Measurements from ENCODE around the gene PARVA.

The PARVA gene

DNA sequence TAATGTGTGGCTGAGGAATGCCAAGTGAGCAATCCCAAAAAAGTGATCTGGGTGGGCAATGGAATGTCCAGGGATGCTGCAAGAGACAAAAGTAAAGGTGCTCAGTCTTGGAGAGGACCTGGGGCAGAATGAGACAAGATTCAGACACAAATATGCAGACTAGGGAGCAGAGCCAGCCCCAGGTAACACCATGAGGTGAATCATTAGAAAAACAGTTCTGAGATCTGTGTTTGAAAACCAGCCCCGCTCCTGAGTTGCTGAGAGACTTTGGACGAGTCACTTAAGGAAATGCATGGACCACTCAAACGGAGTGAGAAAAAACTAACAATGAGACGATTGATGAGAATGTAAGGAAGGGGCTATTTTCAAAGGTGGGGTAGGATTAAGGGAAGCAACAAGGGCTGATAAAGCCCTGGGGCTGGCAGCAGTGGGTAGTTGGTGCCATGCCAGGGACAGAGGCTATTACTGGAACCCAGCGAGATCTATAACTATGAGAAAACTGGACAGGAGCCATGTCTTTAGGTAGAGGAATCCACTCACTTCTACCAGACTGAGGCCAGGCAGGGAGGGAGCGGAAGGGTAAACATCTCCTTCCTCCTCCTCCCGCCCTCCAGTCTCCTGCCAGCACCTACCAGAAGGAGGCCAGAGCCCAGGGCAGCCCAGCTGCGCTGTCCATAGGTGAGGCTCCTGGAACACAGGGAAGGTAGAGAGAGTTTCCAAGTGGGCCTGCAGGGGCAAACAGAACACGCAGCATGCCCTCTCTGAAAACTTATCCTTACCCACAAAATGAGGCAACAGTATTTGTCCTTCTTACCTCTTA lies 166.4 kb downstream of the PARVA start:
- in situ Hi-C loops (cut with HindIII; ENCODE audit: low sequenced_read_pairs), result loop anchor here (5.0 kb wide), 1 partner anchor 68 kb away; no protein-coding TSS in a partner anchor

DNA sequence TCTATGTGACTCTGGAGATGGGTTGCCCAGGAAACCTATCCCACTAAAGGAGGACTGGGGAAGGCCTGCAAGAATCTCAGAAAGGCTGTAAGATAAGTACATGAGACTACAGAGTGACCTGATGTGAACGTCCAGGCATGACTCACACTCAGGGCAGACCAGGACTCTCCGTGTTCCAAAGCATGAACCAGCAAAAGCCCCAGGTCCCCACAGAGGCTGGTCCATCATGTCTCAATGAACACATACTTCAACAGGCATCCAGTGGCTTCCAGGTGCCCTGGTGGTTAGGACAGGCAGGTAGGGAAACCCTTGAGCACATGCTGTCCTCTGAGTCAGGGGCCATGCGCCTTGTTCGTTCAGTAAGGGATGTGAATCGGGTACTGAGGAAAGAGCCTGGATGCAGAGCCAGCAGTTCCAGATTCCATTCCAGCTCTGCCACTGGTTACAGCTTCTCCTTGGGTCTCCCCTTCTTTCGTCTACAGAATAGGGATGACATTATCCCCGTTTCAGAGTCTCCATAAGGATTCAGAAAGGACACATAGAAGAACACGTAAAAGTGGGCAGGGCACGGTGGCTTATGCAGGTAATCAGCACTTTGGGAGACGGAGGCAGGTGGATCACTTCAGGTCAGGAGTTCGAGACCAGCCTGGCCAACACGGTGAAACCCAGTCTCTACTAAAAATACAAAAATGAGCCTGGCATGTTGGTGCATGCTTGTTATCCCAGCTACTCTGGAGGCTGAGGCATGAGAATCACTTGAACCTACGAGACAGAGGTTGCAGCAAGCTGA lies 167.8 kb downstream of the PARVA start:
- in situ Hi-C loops (cut with HindIII; ENCODE audit: low sequenced_read_pairs), result loop anchor here (5.0 kb wide), 1 partner anchor 67 kb away; no protein-coding TSS in a partner anchor

DNA sequence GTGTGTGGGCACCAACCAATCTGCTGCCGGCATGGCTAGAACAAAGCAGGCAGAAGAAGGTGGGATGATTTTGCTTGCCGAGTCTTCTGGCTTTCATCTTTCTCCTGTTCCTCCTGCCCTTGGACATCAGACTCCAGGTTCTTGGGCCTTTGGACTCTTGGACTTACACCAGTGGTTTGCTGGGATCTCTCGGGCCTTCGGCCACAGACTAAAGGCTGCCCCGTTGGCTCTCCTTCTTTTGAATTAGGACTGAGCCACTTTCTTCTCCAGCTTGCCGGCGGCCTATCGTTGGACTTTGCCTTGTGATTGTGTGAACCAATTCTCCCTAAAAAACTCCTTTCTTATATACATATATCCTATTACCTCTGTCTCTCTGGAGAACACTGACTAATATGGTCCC lies 168.8 kb downstream of the PARVA start:
- in situ Hi-C loops (cut with HindIII; ENCODE audit: low sequenced_read_pairs), result no loop called here

DNA sequence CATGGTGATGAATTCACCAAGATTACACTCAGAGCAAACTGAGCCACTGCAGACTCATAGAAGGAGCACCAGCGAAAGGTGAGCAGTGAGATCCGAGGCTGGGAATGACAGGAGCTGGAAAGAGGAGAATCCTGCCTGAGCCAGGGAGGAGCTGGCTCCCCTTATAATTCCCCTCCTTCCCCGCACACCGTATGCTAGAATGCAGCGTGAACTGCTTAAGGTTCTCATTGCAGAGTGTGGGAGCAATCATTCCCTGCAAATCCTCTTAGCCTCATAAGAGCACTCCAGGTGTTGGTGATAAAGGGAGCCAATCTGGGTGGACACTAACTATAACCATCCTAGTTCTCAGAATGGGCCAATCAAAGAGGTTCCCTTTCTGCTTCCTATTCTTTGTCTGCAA lies 169.3 kb downstream of the PARVA start:
- in situ Hi-C loops (cut with HindIII; ENCODE audit: low sequenced_read_pairs), result no loop called here

DNA sequence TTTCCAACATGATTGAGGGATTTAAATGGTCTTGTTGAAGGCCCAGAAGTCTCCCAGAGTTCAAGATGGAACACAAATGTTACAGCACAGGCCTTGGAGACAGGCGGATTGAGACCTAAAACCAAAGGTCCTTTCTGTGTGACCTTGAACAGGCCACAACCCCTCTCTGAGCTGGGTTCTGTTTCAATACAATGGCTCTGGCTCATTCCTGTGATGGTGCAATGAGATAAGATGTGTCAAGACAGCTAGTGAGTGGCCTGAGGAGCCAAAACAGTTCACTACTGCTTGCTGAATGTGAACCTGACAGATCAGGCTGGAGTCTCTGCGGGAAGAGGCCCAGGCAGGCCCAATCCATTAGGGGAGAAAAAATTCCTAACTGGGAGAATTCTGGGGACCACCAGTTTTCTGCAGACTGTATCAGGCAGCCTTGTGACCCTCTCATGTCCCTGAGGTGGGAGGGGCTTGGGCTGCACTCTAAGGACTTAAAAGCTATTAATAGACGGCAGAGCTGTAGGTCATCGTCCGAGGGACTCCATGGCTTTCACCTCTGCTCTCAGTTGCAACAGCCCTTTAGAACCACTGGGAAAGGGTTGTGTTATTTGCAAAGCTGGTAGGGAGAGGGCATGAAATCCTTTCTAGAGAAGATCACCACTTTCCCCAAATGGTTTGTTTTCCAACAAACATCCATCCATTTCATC lies 170.7 kb downstream of the PARVA start:
- in situ Hi-C loops (cut with HindIII; ENCODE audit: low sequenced_read_pairs), result no loop called here

DNA sequence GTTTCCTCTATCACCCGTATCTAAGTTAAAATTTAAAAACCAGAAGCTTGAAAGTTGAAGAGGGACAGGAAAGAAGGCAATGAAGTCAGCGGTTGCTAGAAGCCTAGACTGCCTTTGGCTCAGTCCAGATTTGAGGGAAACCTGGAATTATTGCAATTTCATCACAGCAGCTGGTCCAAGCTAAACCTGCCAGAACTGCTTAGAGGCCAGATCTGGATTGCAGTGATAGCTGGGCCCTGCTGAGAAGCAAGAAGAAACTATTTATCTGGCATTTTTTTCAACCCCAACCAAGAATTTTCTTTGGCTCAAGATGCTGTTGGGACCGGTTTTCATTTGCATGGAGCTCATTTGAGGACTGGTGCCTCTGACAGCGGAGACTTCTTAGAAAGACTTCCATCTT lies 175.3 kb downstream of the PARVA start:
- in situ Hi-C loops (cut with HindIII; ENCODE audit: low sequenced_read_pairs), result loop anchor here (5.0 kb wide), 1 partner anchor 90 kb away; no protein-coding TSS in a partner anchor

DNA sequence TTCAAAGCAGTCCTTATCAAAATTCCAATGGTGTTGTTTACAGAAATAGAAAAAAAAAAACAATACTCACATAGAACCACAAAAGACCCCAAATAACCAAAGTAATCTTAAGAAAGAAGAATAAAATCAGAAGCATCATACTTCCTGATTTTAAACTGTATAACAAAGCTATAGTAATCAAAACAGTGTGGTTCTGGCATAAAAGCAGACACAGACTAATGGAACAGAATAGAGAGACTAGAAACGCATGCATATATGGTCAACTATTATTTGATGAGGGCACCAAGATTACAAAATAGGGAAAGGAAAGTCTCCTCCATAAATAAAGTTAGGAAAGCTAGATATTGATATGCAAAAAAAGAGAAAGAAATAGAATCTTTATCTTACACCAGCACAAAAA lies 176.8 kb downstream of the PARVA start:
- in situ Hi-C loops (cut with HindIII; ENCODE audit: low sequenced_read_pairs), result loop anchor here (5.0 kb wide), 1 partner anchor 88 kb away; no protein-coding TSS in a partner anchor

DNA sequence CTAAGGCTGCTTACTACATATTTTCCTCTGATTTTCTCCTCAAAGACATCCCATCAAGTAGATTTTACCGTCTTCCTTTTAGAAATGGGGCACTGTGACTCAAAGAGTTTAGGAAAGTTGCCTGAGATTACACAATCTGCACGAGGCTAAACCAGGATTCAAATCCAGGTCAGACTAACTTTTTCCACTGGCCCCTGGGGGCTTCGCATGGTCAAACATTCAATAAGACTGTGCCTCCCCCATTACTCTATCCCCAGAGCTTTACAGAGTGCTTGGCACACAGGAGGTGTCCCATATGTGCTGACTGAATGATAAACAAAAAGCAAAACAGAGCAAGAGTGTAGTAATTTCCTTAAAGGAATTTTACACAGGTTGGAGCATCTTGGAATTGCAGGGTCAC lies 178.8 kb downstream of the PARVA start:
- in situ Hi-C loops (cut with HindIII; ENCODE audit: low sequenced_read_pairs), result no loop called here

DNA sequence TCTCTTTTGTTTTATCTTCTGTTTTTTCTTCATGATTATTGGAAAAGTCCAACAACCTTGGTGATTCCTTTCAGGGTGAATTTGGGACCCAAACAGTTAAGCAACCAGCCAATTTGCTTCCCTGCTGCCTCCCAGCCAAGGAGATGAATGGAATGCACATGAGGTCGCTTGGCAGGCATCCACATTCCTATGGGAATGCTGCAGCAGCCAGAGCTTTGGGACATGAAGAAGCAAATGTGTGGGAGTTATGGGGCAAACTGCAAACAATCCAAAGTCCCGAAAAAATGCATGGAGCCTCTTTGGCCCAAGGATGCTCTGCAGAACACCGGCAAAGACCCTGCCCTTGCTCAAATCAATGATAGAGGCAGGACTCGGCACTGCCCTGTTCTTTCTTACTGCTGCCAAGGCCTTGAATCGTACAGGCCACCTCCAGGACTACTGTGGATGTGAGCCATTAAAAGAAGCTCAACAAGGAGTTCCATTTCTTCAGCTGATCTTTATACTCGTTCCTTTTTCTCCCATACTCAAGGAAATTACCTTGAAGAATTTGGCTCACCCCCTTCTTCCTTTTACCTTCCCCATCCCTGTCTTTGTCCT lies 179.5 kb downstream of the PARVA start:
- in situ Hi-C loops (cut with HindIII; ENCODE audit: low sequenced_read_pairs), result no loop called here

DNA sequence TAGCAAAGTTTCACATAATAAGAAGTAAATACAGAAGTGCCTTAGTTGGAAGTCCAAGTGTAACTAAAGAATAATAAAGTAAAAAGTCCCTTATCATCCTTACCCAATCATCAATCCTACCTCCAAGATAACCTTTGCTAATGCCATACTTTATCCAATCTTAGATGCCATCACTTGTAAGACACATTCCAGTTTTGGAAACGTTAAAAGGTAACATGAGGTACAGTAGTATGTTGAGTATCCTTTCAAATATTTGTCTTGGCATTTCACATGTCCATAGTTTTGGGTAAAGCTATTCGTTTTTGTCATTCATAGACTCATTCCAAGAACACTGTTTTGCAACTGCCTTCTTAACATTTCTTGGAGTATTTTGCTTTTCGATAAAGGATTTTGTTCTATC lies 181.6 kb downstream of the PARVA start:
- in situ Hi-C loops (cut with HindIII; ENCODE audit: low sequenced_read_pairs), result no loop called here

DNA sequence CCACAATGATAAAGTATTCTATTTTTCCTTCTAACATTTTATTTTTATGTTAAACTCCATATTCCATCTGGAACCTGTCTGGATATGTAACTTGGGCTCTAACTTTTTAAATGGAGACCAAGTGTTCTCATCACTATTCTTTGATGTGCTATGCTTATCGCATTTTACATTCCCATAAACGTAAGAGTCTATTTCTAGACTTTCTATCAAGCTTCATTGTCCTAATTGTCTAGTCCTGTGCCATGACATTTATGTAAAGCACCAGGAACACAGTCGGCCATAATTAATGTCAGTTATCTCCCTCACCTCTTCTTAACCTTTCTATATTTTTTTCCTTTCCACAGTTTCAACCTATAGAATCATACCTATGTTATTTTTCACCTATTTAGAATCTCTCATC lies 183.0 kb downstream of the PARVA start:
- in situ Hi-C loops (cut with HindIII; ENCODE audit: low sequenced_read_pairs), result no loop called here

DNA sequence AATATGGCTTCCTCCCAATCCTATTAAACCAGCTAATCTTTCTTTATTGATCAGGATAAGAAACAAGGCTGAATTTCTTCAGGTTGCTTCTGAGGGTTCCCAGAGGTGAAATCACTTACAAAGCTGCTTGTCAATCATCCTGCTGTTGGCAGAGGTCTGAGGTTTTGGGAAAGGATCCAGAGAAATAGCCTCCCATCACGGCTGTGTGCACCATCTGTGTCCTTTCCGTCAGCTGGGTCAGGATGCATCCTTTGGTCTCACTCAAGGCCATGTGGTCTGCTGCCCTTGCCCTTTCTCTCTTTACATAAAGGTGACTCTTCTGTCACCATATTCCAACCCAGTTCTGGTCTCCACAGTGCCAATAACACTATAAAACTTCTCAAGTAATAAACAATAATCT lies 183.5 kb downstream of the PARVA start:
- in situ Hi-C loops (cut with HindIII; ENCODE audit: low sequenced_read_pairs), result no loop called here

DNA sequence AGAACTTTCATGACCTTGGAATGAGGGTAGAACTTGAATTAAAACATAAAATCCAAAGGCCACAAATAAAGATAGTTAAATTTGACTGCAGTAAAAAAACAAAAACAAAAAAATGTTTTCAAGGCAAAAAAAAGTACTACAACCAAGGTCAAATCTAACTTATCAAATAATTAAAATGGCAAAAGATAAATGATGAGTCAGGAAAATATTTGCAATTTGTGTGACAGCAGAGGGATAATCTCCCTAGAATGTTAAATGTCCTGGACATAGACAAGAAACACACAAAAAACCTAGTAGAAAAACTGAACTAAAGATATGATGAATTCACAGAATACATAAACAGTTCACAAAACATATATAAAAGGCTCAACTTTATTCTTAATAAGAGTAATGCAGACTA lies 186.6 kb downstream of the PARVA start:
- in situ Hi-C loops (cut with HindIII; ENCODE audit: low sequenced_read_pairs), result no loop called here

DNA sequence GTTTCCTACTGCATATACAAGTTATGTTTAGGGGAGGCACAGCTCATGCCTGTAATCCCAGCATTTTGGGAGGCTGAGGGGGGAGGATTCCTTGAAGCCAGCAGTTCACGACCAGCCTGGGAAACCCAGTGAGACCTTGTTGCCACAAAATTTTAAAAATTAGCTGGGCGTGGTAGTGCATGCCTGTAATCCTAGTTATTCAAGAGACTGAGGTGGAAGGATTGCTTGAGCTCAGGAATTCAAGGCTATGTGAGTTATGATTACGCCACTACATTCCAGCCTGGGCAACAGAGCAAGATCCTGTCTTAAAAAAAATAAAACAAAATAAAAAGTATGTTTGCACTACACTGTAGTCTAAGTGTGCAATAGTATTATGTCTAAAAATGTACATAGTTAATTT lies 188.0 kb downstream of the PARVA start:
- in situ Hi-C loops (cut with HindIII; ENCODE audit: low sequenced_read_pairs), result no loop called here

DNA sequence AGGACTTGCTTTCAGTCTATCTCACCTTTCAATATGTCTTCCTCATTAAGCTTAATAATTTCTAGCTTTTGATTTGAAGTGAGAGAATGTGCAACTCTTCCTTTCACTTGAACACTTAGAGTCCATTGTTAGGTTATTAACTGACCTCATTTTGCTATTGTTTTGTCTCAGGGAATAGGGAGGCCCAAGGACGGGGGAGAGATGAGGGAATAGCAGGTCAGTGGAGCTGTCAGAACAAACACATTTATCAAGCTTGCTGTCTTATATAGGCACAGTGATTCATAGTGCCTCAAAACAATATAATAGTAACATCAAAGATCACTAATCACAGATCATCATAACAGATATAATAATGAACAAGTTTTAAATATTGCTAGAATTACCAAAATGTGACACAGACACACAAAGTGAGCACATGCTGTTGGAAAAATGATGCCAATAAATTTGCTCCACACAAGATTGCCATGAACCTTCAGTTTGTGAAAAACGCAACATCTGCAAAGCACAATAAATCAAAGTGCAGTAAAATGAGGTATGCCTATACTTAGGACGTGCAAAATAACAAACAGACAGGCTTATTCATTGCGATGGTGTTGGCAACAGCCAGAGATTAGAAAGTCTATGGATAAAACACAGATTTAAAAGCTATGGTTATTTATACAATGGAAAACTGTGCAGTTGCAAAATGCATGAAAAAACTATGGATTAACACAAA lies 190.5 kb downstream of the PARVA start:
- in situ Hi-C loops (cut with HindIII; ENCODE audit: low sequenced_read_pairs), result no loop called here

DNA sequence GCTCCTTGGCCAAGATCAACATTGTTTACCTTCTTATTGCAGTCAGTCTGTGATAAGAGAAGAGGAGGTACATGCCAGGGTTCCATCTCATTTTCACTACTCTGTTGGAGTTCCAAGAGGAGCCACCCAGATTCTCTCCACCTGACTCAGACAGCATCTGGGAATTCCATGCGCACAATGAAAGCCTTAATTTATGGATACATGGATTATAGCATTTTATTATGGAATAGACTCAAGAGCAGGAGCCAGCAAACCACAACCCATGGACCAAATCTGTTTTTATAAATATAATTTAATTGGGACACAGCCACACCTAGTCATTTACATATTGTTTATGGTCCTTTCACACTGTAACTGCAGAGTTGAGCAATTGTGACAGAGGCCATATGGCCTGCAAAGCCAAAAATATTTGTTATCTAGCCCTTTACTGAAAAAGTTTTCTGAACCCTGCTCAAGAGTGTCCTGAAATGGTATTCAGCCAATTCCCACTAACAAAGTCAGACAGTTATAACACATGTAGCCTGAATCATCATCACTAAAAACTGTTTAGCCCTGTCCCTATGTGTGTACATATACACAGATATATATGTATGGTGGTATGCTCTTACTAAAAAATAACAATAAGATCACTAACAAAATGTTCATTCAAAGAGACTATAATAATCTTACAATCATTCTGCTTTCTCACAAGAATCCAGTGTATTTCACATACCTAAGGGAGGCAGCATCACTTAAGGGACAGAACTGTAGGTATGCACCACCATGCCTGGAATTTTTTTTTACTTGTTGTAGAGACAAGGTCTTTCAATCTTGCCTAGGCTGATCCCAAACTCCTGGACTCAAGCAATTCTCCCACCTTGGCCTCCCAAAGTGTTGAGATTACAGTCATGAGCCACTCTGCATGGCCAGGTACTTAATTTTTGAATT lies 192.4 kb downstream of the PARVA start:
- in situ Hi-C loops (cut with HindIII; ENCODE audit: low sequenced_read_pairs), result no loop called here

DNA sequence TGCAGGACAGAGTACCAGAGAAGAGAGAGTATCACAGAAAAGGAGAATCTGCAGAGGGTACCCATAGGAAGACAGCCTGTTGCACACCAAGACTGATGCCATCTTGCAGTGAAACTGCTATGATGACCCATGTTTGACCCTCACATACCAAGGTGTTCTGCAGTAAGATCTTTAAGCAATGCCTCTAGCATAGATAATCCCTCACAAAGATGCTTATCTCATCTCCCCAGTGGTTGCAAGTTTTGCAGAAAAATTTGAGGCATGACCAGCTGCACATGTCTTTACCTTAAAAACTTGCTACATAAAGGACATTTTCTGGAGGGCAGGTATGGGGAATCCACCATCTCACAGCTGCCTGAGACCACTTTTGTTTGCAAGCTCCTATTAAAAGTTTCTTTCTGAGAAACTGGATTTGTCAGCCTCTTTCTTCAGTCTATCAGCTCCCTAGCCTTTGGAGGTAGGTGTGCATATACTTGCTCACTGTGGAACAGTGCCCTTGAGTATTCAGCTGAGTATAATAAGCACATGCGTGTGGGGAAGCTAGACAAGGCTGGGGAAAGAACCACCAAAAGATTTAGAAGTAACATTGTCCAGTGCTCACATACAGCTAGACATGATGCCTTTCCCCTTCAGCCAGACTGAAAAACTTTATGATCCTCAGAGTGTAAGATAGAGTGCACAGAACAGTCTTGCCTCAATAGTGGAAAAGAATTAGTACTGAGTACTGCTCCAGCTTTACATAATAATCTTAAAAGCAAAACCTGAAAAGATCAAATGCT lies 196.5 kb downstream of the PARVA start:
- in situ Hi-C loops (cut with HindIII; ENCODE audit: low sequenced_read_pairs), result no loop called here

Data from endothelial cell of hepatic sinusoid (primary cell).